ENCODE measurements around the gene TBCK. TPM values are rescaled to one million over a fixed set of nuclear protein-coding genes. Genes with fewer than 3 reads are reported as not detected.

The TBCK gene
- total RNA-seq, result 10 to 100 TPM; 32.6 to 41.0 TPM

GRCh38 chr4:106315968-106316772 lies at the start of gene TBCK, which contains the start of gene AIMP1:
TBCK (minus strand) TSS chr4:106316209; CDS start chr4:106308960, 7,249 bp downstream.
AIMP1 (plus strand) TSS chr4:106316550; CDS start chr4:106325010, 8,460 bp downstream.

Other genes with a start within 250 kb of the TBCK start
- 10 to 100 TPM; 16.2 to 18.6 TPM for gene AIMP1, start 341 bp upstream of the TBCK start, total RNA-seq
- gene GIMD1, start 52.6 kb upstream of the TBCK start, total RNA-seq, result not detected

Measured in melanocyte of skin (primary cell).